WTC11 (cell line): ENCODE measurements around the gene KRTCAP2. TPM values are rescaled to one million over a fixed set of nuclear protein-coding genes. Genes with fewer than 3 reads are reported as not detected.
A peak's percentile ranks its signal among the peaks of the same experiment; 100 is the strongest.

Source experiments
- ATAC-seq: fragments of 200-7000 bp; cut with Tn5 transposase; 2 replicates; pipeline ENCODE4 v1.10.0; 2021; ENCODE audit warnings: mild to moderate bottlenecking, moderate library complexity
- CTCF ChIA-PET: fragments of 300-600 bp; sonication (Branson Sonifier 250); formaldehyde crosslinking; loops from one replicate; lab custom pipeline; 2021; ENCODE audit warnings: antibody characterized with exemption; lab: Charles Lee
- POLR2A ChIA-PET: fragments of 350-600 bp; sonication (Branson Sonifier 250); formaldehyde crosslinking; loops from one replicate; lab custom pipeline; 2021; ENCODE audit warnings: antibody characterized with exemption; lab: Charles Lee
- DNase-seq: peaks from one replicate; pipeline ENCODE4 v3.0.0; 2021; ENCODE audit warnings: low spot score
- H3K27ac Mint-ChIP-seq: 2 replicates; pipeline ENCODE4 v1.8.0; 2021; ENCODE audit warnings: mixed read lengths
- H3K27me3 Mint-ChIP-seq: 2 replicates; pipeline ENCODE4 v1.8.0; 2021; ENCODE audit warnings: low read depth, mild to moderate bottlenecking, moderate library complexity, mixed read lengths
- H3K36me3 Mint-ChIP-seq: 2 replicates; pipeline ENCODE4 v1.8.0; 2021; ENCODE audit warnings: mixed read lengths
- H3K4me1 Mint-ChIP-seq: 2 replicates; pipeline ENCODE4 v1.8.0; 2022; ENCODE audit warnings: mixed read lengths
- H3K4me3 Mint-ChIP-seq: 2 replicates; pipeline ENCODE4 v1.8.0; 2021; ENCODE audit warnings: mild to moderate bottlenecking, moderate library complexity, mixed read lengths
- H3K9me3 Mint-ChIP-seq: 2 replicates; pipeline ENCODE4 v1.8.0; 2021; ENCODE audit warnings: mixed read lengths
- CREM ChIP-seq: sonication (generic); formaldehyde crosslinking; IDR thresholded peaks from 2 replicates; pipeline ENCODE4 v1.8.1; 2022; ENCODE audit warnings: mild to moderate bottlenecking, missing genetic modification reagents, moderate library complexity
- FOXK1 ChIP-seq: sonication (generic); formaldehyde crosslinking; IDR thresholded peaks from 2 replicates; pipeline ENCODE4 v1.8.0; 2022; ENCODE audit warnings: mild to moderate bottlenecking, moderate library complexity, missing genetic modification reagents
- GABPB1 ChIP-seq: sonication (generic); formaldehyde crosslinking; IDR thresholded peaks from 2 replicates; pipeline ENCODE4 v1.8.1; 2023; ENCODE audit warnings: mild to moderate bottlenecking, missing genetic modification reagents
- GTF2I ChIP-seq: fragments of 250-450 bp; sonication (Bioruptor Pico); conservative IDR thresholded peaks from 2 replicates; pipeline ENCODE4 v1.4.0; 2021; ENCODE audit warnings: mild to moderate bottlenecking
- MXD4 ChIP-seq: fragments of 250-450 bp; sonication (Bioruptor Pico); IDR thresholded peaks from 2 replicates; pipeline ENCODE4 v1.8.0; 2021; ENCODE audit warnings: mild to moderate bottlenecking, moderate library complexity, borderline replicate concordance
- NR1H2 ChIP-seq: sonication (generic); formaldehyde crosslinking; IDR thresholded peaks from 2 replicates; pipeline ENCODE4 v1.9.0; 2021; ENCODE audit warnings: mild to moderate bottlenecking, moderate library complexity, missing genetic modification reagents
- OVOL2 ChIP-seq: fragments of 250-450 bp; sonication (Bioruptor Pico); IDR thresholded peaks from 2 replicates; pipeline ENCODE4 v1.9.0; 2021; ENCODE audit warnings: mild to moderate bottlenecking, borderline replicate concordance
- SOX15 ChIP-seq: fragments of 250-450 bp; sonication (Bioruptor Pico); IDR thresholded peaks from 2 replicates; pipeline ENCODE4 v1.9.0; 2021; ENCODE audit warnings: mild to moderate bottlenecking
- SP1 ChIP-seq: sonication (generic); formaldehyde crosslinking; conservative IDR thresholded peaks from 2 replicates; pipeline ENCODE4 v1.8.1; 2022; ENCODE audit warnings: missing genetic modification reagents
- TCF7 ChIP-seq: sonication (generic); formaldehyde crosslinking; IDR thresholded peaks from 2 replicates; pipeline ENCODE4 v1.8.0; 2022; ENCODE audit warnings: mild to moderate bottlenecking, low read depth, missing genetic modification reagents, moderate library complexity
- TP53 ChIP-seq: sonication (generic); formaldehyde crosslinking; IDR thresholded peaks from 2 replicates; pipeline ENCODE4 v1.8.1; 2023; ENCODE audit warnings: mild to moderate bottlenecking, missing genetic modification reagents
- ZNF138 ChIP-seq: sonication (generic); formaldehyde crosslinking; conservative IDR thresholded peaks from 2 replicates; pipeline ENCODE4 v1.8.1; 2022; ENCODE audit warnings: mild to moderate bottlenecking, moderate library complexity, missing genetic modification reagents
- ZNF232 ChIP-seq: sonication (generic); formaldehyde crosslinking; IDR thresholded peaks from 2 replicates; pipeline ENCODE4 v1.8.0; 2022; ENCODE audit warnings: mild to moderate bottlenecking, missing genetic modification reagents
- total RNA-seq: library from RNA; stranded (reverse); gene quantifications from 3 replicates; pipeline ENCODE4 v1.2.3, GENCODE V29; 2021
- TF ChIP-seq, protein P1 (sequence below): sonication (generic); formaldehyde crosslinking; IDR thresholded peaks from 2 replicates; pipeline ENCODE4 v1.8.0; 2023; ENCODE audit warnings: missing genetic modification reagents, mild to moderate bottlenecking, borderline replicate concordance
- TF ChIP-seq, protein P2 (sequence below): sonication (generic); formaldehyde crosslinking; IDR thresholded peaks from 2 replicates; pipeline ENCODE4 v1.8.1; 2023; ENCODE audit warnings: mild to moderate bottlenecking, moderate library complexity, missing genetic modification reagents
- TF ChIP-seq, protein P3 (sequence below): sonication (generic); formaldehyde crosslinking; IDR thresholded peaks from 2 replicates; pipeline ENCODE4 v1.8.1; 2022; ENCODE audit warnings: missing genetic modification reagents, borderline replicate concordance
- TF ChIP-seq, protein P4 (sequence below): sonication (generic); formaldehyde crosslinking; IDR thresholded peaks from 2 replicates; pipeline ENCODE4 v1.8.1; 2022; ENCODE audit warnings: mild to moderate bottlenecking, moderate library complexity, missing genetic modification reagents
- TF ChIP-seq, protein P5 (sequence below): sonication (generic); formaldehyde crosslinking; IDR thresholded peaks from 2 replicates; pipeline ENCODE4 v1.8.0; 2022; ENCODE audit warnings: mild to moderate bottlenecking, missing genetic modification reagents
- TF ChIP-seq, protein P6 (sequence below): sonication (generic); formaldehyde crosslinking; conservative IDR thresholded peaks from 2 replicates; pipeline ENCODE4 v1.8.1; 2022; ENCODE audit warnings: mild to moderate bottlenecking, missing genetic modification reagents
- TF ChIP-seq, protein P7 (sequence below): sonication (generic); formaldehyde crosslinking; IDR thresholded peaks from 2 replicates; pipeline ENCODE4 v1.8.0; 2022; ENCODE audit warnings: mild to moderate bottlenecking, missing genetic modification reagents
- TF ChIP-seq, protein P8 (sequence below): fragments of 250-450 bp; sonication (Bioruptor Pico); IDR thresholded peaks from 2 replicates; pipeline ENCODE4 v1.9.0; 2021; ENCODE audit warnings: moderate library complexity, mild to moderate bottlenecking, inconsistent platforms, borderline replicate concordance

Gene KRTCAP2
- total RNA-seq, 1 experiment from 2014 or later: 104 TPM

DNA sequence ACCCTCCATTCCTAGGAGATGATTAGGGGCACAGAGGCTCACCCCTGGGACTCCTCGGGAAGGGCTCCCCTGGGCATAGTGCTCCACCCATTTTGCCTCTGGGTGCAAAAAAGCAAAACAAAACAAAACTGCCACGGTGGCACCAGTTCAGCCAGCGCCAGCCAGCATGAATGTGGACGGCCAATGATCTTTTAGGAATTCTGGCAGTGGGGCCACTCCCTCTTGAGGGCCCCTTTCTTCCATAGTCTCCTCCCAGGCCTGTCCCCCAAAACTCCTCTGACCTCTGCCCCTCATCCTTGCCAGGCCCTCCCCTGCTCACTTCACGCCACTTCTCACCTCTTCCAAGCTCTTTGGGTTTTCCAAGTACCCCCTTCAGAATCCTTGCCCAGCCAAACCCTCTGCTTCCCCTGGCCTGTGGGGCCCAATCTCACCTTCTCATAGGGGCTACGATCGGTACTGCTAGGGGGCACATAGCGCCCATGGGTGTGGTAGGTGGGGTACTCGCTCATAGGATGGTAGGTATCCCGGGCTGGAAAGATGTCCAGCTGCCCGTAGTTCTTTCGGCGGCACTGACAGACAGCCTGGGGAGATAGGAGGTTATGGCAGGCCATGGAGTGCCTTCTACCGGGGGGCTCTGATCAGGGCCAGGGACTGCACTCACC, 13.8 kb upstream of the KRTCAP2 start:
- ChIA-PET CTCF (interaction anchor here (0.7 to 4.5 kb wide), 8 partner anchors 9 to 188 kb away, joined by 3 to 37 read pairs (median 7); partner anchors contain the start of gene KRTCAP2), POLR2A (interaction anchor here (2.1 kb wide), 1 partner anchor 9 kb away, joined by 9 read pairs; no protein-coding TSS in a partner anchor)
- TF ChIP-seq MXD4 (CRISPR knock-in tag) (no peak), GABPB1 (no peak), SOX15 (no peak), ZNF232 (CRISPR knock-in tag) (no peak), TCF7 (no peak)
- ATAC-seq: no peak
- Mint-ChIP-seq H3K4me1 (peaks cover 31% of the 10 kb centered on the region), H3K9me3 (no peaks in the 10 kb centered on the region), H3K27ac (peak overlapping the region; percentile 27), H3K36me3 (peaks cover 4% of the 10 kb centered on the region), H3K27me3 (no peaks in the 10 kb centered on the region), H3K4me3 (no peak overlapping the region)
- DNase-seq: no peak

DNA sequence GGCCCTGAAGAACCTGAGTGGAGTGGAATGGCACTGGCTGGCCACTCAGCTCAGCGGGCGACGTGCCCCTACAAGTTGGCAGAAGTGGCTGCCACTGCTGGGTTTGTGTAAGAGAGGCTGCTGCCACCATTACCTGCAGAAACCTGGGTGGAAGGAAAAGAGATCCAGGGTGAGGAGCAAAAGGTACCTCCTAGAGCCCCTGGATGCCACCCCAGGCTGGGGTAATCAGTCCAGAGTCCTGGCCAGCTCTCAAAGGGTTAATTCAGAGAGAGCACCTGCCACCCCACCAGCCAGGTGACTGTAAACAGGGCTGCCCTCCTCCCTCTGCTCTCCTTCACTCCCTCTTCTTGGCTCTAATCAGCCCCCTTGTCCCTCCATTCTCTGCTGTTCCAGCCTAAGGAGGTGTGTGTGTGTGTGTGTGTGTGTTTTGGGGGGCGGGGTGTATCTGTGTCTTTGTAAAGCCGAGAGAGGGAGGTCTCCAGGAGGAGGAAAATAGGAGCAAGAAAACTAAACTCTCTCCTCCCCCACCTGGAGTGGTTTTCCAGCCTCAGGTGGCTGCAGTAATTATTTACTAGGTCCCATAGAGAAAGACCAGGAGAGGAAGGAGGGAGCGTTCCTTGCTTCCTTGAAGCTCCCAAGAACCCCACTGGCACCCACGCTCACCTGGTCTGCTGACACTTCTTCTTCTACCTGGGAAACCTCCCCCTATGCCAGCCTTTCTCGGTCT, 13.1 kb upstream of the KRTCAP2 start:
- peaks cover 29% of the 10 kb centered on the region for H3K4me1 Mint-ChIP-seq
- ATAC-seq: peak; percentile 51
- ChIA-PET POLR2A (interaction anchor here (0.9 to 2.1 kb wide), 2 partner anchors 9 to 10 kb away, joined by 3 to 9 read pairs; no protein-coding TSS in a partner anchor), CTCF (interaction anchor here (1.1 to 4.5 kb wide), 10 partner anchors 8 to 187 kb away, joined by 3 to 39 read pairs (median 9); partner anchors contain the start of gene KRTCAP2)
- peaks cover 8% of the 10 kb centered on the region for H3K36me3 Mint-ChIP-seq
- peak overlapping the region; percentile 57; the same call in 1 of the 2 replicates for H3K27ac Mint-ChIP-seq
- no peak for DNase-seq
- H3K4me3 Mint-ChIP-seq: 0 out of 2 replicates have a peak overlapping the region, but pooled peaks have one; percentile 40
- no peaks in the 10 kb centered on the region for H3K9me3 Mint-ChIP-seq
- H3K27me3 Mint-ChIP-seq: no peaks in the 10 kb centered on the region
- TF ChIP-seq, protein P1, sequence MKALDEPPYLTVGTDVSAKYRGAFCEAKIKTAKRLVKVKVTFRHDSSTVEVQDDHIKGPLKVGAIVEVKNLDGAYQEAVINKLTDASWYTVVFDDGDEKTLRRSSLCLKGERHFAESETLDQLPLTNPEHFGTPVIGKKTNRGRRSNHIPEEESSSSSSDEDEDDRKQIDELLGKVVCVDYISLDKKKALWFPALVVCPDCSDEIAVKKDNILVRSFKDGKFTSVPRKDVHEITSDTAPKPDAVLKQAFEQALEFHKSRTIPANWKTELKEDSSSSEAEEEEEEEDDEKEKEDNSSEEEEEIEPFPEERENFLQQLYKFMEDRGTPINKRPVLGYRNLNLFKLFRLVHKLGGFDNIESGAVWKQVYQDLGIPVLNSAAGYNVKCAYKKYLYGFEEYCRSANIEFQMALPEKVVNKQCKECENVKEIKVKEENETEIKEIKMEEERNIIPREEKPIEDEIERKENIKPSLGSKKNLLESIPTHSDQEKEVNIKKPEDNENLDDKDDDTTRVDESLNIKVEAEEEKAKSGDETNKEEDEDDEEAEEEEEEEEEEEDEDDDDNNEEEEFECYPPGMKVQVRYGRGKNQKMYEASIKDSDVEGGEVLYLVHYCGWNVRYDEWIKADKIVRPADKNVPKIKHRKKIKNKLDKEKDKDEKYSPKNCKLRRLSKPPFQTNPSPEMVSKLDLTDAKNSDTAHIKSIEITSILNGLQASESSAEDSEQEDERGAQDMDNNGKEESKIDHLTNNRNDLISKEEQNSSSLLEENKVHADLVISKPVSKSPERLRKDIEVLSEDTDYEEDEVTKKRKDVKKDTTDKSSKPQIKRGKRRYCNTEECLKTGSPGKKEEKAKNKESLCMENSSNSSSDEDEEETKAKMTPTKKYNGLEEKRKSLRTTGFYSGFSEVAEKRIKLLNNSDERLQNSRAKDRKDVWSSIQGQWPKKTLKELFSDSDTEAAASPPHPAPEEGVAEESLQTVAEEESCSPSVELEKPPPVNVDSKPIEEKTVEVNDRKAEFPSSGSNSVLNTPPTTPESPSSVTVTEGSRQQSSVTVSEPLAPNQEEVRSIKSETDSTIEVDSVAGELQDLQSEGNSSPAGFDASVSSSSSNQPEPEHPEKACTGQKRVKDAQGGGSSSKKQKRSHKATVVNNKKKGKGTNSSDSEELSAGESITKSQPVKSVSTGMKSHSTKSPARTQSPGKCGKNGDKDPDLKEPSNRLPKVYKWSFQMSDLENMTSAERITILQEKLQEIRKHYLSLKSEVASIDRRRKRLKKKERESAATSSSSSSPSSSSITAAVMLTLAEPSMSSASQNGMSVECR (CRISPR knock-in tag): no peak
- TF ChIP-seq, protein P2, sequence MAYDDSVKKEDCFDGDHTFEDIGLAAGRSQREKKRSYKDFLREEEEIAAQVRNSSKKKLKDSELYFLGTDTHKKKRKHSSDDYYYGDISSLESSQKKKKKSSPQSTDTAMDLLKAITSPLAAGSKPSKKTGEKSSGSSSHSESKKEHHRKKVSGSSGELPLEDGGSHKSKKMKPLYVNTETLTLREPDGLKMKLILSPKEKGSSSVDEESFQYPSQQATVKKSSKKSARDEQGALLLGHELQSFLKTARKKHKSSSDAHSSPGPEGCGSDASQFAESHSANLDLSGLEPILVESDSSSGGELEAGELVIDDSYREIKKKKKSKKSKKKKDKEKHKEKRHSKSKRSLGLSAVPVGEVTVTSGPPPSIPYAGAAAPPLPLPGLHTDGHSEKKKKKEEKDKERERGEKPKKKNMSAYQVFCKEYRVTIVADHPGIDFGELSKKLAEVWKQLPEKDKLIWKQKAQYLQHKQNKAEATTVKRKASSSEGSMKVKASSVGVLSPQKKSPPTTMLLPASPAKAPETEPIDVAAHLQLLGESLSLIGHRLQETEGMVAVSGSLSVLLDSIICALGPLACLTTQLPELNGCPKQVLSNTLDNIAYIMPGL: no peak
- TF ChIP-seq, protein P3, sequence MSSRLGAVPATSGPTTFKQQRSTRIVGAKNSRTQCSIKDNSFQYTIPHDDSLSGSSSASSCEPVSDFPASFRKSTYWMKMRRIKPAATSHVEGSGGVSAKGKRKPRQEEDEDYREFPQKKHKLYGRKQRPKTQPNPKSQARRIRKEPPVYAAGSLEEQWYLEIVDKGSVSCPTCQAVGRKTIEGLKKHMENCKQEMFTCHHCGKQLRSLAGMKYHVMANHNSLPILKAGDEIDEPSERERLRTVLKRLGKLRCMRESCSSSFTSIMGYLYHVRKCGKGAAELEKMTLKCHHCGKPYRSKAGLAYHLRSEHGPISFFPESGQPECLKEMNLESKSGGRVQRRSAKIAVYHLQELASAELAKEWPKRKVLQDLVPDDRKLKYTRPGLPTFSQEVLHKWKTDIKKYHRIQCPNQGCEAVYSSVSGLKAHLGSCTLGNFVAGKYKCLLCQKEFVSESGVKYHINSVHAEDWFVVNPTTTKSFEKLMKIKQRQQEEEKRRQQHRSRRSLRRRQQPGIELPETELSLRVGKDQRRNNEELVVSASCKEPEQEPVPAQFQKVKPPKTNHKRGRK (CRISPR knock-in tag): no peak
- TF ChIP-seq, protein P4, sequence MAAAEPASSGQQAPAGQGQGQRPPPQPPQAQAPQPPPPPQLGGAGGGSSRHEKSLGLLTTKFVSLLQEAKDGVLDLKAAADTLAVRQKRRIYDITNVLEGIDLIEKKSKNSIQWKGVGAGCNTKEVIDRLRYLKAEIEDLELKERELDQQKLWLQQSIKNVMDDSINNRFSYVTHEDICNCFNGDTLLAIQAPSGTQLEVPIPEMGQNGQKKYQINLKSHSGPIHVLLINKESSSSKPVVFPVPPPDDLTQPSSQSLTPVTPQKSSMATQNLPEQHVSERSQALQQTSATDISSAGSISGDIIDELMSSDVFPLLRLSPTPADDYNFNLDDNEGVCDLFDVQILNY (CRISPR knock-in tag): no peak
- TF ChIP-seq ZNF138 (no peak), TP53 (CRISPR knock-in tag) (no peak), FOXK1 (CRISPR knock-in tag) (no peak), OVOL2 (CRISPR knock-in tag) (no peak), SP1 (CRISPR knock-in tag) (no peak), CREM (CRISPR knock-in tag) (no peak), GTF2I (CRISPR knock-in tag) (no peak), NR1H2 (no peak)
- TF ChIP-seq, protein P5, sequence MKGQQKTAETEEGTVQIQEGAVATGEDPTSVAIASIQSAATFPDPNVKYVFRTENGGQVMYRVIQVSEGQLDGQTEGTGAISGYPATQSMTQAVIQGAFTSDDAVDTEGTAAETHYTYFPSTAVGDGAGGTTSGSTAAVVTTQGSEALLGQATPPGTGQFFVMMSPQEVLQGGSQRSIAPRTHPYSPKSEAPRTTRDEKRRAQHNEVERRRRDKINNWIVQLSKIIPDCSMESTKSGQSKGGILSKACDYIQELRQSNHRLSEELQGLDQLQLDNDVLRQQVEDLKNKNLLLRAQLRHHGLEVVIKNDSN (CRISPR knock-in tag): no peak
- TF ChIP-seq, protein P6, sequence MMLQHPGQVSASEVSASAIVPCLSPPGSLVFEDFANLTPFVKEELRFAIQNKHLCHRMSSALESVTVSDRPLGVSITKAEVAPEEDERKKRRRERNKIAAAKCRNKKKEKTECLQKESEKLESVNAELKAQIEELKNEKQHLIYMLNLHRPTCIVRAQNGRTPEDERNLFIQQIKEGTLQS (CRISPR knock-in tag): no peak
- TF ChIP-seq, protein P7, sequence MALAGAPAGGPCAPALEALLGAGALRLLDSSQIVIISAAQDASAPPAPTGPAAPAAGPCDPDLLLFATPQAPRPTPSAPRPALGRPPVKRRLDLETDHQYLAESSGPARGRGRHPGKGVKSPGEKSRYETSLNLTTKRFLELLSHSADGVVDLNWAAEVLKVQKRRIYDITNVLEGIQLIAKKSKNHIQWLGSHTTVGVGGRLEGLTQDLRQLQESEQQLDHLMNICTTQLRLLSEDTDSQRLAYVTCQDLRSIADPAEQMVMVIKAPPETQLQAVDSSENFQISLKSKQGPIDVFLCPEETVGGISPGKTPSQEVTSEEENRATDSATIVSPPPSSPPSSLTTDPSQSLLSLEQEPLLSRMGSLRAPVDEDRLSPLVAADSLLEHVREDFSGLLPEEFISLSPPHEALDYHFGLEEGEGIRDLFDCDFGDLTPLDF: no peak
- TF ChIP-seq, protein P8, sequence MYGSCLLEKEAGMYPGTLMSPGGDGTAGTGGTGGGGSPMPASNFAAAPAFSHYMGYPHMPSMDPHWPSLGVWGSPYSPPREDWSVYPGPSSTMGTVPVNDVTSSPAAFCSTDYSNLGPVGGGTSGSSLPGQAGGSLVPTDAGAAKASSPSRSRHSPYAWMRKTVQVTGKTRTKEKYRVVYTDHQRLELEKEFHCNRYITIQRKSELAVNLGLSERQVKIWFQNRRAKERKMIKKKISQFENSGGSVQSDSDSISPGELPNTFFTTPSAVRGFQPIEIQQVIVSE (CRISPR knock-in tag): no peak
